C4-2B (cell line): ENCODE results near the gene SKAP2.

ENCODE experiments used
- H3K27ac ChIP-seq: fragments of 450-650 bp; 2 replicates; pipeline ENCODE4 v1.5.1; 2017
- ZFX ChIP-seq: fragments of 450-650 bp; IDR thresholded peaks from 2 replicates; pipeline ENCODE4 v1.6.1; 2017
- TF ChIP-seq, protein P1 (sequence below): fragments of 450-650 bp; conservative IDR thresholded peaks from 2 replicates; pipeline ENCODE4 v1.5.1; 2017; ENCODE audit warnings: mild to moderate bottlenecking

Gene SKAP2

DNA sequence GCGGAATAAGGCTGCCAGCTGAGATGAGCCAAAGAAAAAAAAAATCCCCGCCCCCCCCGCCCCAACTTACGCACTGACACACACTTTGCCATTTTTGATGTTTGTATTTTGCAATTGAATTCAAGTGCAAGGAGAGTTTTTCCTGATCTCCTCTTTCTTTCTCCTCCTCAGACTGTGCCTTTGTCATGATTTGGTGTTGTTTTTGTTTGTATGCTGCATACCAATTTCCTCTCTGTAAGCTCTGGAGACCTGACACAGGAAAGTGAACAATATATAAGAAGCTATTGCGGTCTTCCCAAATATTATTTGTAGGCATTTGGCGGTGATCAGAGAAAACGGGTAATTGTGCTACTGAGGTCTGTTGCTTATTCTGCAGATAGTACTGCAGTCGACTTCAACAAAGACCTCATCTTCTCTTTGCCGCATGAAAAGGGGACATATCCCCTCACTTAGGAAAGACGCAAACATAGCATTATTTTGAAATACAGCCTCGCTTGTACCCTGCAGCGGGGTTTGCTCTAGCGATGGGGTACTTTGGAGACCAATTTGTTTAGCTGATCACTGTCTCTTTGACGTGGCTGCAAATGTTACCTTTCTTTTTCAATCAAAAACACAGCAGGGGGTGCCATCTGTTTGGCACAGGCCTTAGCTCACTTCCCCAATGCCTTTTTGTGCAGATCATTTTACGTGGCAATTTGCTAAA is 206.6 kb downstream of the SKAP2 start:
- TF ChIP-seq, protein P1, sequence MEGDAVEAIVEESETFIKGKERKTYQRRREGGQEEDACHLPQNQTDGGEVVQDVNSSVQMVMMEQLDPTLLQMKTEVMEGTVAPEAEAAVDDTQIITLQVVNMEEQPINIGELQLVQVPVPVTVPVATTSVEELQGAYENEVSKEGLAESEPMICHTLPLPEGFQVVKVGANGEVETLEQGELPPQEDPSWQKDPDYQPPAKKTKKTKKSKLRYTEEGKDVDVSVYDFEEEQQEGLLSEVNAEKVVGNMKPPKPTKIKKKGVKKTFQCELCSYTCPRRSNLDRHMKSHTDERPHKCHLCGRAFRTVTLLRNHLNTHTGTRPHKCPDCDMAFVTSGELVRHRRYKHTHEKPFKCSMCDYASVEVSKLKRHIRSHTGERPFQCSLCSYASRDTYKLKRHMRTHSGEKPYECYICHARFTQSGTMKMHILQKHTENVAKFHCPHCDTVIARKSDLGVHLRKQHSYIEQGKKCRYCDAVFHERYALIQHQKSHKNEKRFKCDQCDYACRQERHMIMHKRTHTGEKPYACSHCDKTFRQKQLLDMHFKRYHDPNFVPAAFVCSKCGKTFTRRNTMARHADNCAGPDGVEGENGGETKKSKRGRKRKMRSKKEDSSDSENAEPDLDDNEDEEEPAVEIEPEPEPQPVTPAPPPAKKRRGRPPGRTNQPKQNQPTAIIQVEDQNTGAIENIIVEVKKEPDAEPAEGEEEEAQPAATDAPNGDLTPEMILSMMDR, result no peak
- no peak for TF ChIP-seq ZFX
- H3K27ac ChIP-seq, result no peak overlapping the region

DNA sequence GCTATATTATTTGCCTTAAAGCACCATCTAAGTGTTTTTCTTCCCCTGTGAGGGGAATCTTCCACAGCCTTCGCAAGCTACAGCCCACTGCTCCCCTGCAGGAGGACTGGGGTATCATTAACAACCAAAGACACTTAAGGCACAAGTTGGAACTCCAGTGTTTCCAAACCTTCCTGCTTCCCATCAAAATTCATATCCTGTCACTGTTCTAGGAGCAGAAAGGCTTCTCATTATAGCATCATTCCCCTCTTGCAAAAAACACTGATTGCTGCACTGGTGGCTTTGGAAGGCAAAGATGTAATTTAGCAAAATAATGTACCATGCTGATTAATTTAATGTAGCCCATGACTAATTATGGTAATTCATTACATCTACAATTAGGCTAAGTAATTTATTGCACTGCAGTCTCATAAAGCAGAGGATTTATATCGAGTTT is 207.2 kb downstream of the SKAP2 start:
- H3K27ac ChIP-seq, result no peak overlapping the region
- no peak for TF ChIP-seq ZFX
- TF ChIP-seq, protein P1, result no peak

- no peak overlapping the region for H3K27ac ChIP-seq
- TF ChIP-seq, protein P1, result no peak
- no peak for TF ChIP-seq ZFX
These were observed 207.7 kb downstream of the SKAP2 start for GRCh38 chr7:26656735-26657134.

- no peak overlapping the region for H3K27ac ChIP-seq
- TF ChIP-seq, protein P1, result no peak
- no peak for TF ChIP-seq ZFX
These were observed 208.6 kb downstream of the SKAP2 start for GRCh38 chr7:26655781-26656180.

GRCh38 chr7:26653430-26654399 is 210.7 kb downstream of the SKAP2 start:
- TF ChIP-seq, protein P1, result no peak
- TF ChIP-seq ZFX, result no peak
- H3K27ac ChIP-seq, result peak overlapping the region; percentile 63

GRCh38 chr7:26652401-26653100 is 211.8 kb downstream of the SKAP2 start:
- TF ChIP-seq ZFX, result no peak
- TF ChIP-seq, protein P1, result no peak

More at GRCh38 chr7:26652401-26653100, 211.8 kb downstream of the SKAP2 start:
- H3K27ac ChIP-seq, result no peak overlapping the region
